HepG2 (cell line): ENCODE data around the gene DHH.

Source experiments
- CTCF ChIP-seq: sonication (generic); formaldehyde crosslinking; IDR thresholded peaks from 2 replicates; pipeline ENCODE4 v1.5.0; 2020; ENCODE audit warnings: mild to moderate bottlenecking, missing genetic modification reagents, moderate library complexity
- ZFP1 ChIP-seq: IDR thresholded peaks from 2 replicates; pipeline ENCODE4 v1.6.1; 2016
- ZNF414 ChIP-seq: sonication (generic); formaldehyde crosslinking; IDR thresholded peaks from 2 replicates; pipeline ENCODE4 v1.5.0; 2020; ENCODE audit warnings: missing genetic modification reagents
- ZNF503 ChIP-seq: sonication (generic); formaldehyde crosslinking; IDR thresholded peaks from 2 replicates; pipeline ENCODE4 v1.4.0; 2020; ENCODE audit warnings: missing genetic modification reagents
- ZNF713 ChIP-seq: sonication (generic); formaldehyde crosslinking; IDR thresholded peaks from 2 replicates; pipeline ENCODE4 v1.4.0; 2020; ENCODE audit warnings: mild to moderate bottlenecking, missing genetic modification reagents

- no peak for TF ChIP-seq ZNF713 (CRISPR knock-in tag)
- TF ChIP-seq ZFP1 (CRISPR knock-in tag): no peak
- TF ChIP-seq ZNF414 (CRISPR knock-in tag): no peak
- TF ChIP-seq ZNF503 (CRISPR knock-in tag): no peak
- TF ChIP-seq CTCF (CRISPR knock-in tag): no peak
These were observed 10.2 kb upstream of the DHH start for GRCh38 chr12:49104822-49105221.
